ENCODE measurements around the gene CAB39.
A peak's percentile ranks its signal among the peaks of the same experiment; 100 is the strongest.

The CAB39 gene

DNA sequence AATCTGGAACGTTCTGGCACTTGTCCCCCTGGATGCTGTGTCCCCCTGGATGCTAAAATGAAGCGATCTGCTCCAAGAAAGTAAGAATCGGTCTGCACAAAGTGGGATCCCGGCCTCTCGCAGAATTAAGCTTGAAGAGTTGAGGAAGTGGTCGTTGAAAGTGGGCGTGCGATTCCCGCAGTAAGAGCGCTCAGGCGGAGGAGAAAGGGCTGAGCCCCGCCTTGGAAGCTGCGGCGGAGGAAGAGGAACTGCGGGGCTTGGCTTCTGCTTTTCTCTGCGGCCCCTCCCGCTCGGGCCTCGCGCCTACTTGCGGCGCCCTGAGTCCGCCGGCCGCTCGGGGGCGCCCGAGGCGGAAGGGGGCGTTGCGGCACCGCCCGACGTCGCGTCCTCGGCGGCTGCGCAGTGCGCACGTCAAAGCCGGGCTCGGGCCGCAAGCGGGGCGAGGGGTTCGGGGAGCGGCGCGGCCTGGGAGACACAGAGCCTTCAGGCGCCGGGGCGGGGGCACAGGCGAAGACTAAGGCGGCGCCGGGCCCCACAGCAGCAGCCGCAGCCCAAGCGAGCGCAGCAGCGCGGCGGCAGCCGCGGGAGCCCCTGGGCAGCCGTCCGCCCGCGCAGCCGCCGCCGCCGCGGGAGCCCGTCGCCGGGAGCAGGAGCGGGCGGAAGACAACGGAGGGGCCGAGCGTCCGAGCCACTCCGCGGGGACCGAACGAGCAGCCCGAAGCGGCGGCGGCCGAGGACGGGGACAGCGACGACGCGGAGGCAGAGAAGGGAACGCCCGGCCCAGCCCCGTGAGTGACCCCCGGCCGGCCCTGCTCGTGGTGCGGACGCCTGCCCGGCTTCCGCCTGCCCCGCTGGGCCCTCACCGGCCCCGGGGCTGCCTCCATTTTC, at the start of gene CAB39:
Gene CAB39 (plus strand): TSS at position 400 of the 888 bp plus-strand sequence. CDS start 47,160 bp downstream, outside the sequence.
- peak; percentile 95 for DNase-seq (ENCODE audit: low read depth, low spot score)

DNA sequence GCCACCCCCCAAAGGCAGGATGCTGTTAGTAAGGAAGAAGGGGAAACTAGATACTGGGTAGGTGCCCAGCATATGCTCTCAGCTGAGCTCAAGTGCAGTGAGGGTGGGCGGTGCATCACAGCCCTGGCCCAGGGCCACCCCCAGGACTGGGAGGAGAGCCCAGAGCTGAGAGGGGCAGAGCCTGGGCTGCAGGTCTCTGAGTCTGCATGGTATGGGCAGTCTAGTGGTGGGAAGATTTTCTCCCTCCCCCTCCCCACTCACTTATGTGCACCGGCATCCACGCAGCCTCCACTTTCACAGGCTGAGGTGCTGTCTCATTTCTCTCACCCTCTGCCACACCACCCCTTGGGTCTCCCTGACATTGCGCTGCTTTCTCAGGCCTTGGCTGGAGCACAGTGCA, 48.5 kb upstream of the CAB39 start:
- no peak for DNase-seq (ENCODE audit: low read depth, low spot score)

GRCh38 chr2:230664844-230665243, 47.8 kb upstream of the CAB39 start:
- no peak for DNase-seq (ENCODE audit: low read depth, low spot score)

DNA sequence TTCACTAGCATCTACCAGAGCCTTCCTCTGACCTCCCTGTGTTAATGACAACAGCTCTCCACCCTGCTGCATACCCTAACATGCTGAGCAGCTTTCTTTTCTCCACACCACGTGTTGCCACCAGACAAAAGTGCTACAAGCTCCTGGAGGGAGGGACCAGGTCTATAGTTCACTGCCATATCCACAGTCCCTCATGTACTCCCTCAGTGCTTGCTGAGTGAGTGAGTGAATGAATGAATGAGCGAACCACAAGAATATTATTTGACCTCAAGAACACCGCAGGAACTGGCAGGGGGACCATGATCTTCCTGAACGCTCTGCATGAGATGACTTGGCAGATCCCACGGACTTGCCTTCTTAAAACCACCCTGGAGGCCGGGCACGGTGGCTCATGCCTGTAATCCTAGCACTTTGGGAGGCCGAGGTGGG, 47.4 kb upstream of the CAB39 start:
- DNase-seq (ENCODE audit: low read depth, low spot score) = peak; percentile 56

GRCh38 chr2:230666446-230666845, 46.2 kb upstream of the CAB39 start:
- DNase-seq (ENCODE audit: low read depth, low spot score) = peak; percentile 67

DNA sequence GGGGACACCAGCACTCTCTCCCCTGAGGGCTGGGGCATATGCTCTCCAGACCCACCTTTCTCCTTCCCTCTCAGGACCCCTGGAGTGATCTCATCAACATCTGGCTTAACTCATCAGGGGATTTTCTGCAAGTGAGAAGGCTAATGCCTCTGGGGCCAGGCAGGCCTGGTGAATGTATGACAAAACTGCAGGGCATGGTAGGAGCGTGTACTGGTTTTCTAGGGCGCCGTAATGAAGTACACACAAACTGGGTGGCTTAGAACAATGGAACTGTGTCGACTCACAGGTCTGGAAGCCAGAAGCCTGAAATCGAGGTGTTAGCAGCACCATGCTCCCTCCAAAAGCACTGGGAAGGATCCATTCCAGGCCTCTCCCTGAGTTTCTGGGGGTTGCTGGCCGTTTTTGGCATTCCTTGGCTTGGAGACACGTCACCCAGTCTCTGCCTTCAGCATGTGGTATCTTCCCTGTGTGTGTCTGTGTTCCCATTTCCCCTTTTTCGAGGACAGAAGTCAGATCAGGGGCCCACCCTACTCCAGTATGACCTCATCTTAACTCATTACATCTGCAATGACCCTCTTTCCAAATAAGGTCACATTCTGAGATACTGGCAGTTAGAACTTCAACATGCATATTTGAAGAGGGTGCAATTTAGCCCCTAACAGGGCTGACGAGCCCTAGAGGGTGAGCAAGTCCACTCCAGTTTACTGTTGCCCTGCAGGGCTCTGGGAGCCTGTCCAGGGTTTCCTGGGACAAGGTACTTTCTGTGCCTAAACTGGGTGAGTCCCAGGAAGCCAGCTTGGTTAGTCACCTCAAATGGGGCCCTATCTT, 45.5 kb upstream of the CAB39 start:
- peak; percentile 90 for DNase-seq (ENCODE audit: low read depth, low spot score)

DNA sequence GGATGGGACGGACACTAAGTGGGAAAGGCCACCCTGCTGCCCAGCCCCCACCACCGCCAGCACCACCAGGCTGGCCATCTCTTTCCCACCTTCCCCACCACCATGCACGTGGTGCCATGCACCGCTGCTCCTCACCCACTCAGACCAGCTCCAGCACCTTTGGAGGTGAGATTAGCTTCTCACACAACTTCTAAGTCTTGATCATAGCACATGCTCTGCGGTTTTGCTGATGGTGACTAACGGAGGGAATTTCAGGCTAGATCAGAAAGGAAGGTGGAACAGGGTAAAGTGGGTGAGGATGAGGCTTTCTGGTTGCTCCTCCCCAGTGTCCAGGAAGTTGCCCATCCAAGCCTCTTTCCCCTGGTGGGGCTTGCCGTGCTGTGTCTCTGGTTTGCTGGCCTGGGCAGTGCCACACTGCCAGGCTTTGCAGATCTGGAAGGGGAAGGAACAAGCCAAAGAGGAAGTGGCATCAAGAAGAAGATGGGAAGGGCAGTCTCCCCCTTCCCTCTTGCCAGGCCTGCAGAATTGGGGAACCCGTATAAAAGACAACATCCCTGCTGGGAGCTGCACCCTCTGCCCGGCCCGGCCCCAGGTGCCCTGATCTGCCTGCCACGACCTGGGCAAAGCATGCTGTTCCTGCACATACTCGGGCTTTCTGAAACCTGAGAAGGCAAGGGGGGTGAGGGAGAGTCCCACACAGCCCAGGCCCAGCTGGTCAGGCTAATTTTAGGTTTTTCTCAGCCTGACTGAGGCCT, 44.3 kb upstream of the CAB39 start:
- no peak for DNase-seq (ENCODE audit: low read depth, low spot score)

- no peak for DNase-seq (ENCODE audit: low read depth, low spot score)
Measured at GRCh38 chr2:230668939-230669303, 43.7 kb upstream of the CAB39 start.

DNA sequence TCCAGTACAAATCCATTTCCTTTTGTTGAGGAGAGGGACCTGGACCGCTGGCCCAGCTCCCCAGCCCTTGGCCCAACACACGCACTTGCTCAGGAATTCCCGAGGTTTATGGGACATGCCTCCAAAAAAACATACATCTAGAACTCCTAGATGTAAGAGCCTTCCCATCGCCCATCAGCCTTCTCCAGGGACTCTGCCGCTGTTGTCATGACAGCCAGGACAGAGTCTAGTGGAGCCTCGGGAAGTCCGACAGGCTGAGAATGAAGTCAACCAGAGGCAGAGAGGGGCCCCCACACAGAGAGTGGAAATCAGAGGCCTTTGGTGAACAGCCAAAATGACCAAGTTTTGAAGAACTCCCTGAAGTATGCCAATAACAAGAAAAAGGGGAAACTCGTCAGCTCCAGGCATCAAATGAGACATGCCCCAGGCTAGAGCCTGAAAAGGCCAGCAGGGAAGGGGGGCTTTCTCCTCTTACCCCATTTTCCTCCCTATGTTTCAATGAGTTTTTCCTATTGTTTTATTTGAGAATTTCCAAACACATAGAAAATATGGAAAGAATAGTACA, 43.2 kb upstream of the CAB39 start:
- no peak for DNase-seq (ENCODE audit: low read depth, low spot score)

GRCh38 chr2:230671117-230671516, 41.5 kb upstream of the CAB39 start:
- no peak for DNase-seq (ENCODE audit: low read depth, low spot score)

DNA sequence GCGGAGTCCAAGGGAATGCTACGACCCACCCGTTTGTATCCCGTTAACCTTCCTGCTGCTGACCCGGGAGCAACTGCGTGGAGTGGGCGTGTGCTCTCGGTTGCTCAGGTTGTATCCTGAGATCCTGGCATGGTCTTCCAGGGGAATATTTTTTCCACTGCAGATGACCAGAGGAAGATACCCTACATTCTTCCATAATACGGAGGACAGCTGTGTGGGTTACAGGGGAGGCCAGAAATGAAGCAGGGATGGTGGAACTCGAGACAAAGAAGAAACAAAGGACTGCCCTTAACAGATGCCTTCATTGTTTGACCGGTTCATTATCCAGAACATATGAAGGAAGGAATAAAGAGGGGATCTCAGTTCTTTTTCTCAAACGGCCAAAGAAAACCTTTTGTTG, 39.8 kb upstream of the CAB39 start:
- DNase-seq (ENCODE audit: low read depth, low spot score) = no peak

GRCh38 chr2:230674401-230674800, 38.2 kb upstream of the CAB39 start:
- DNase-seq (ENCODE audit: low read depth, low spot score) = no peak

- DNase-seq (ENCODE audit: low read depth, low spot score) = peak; percentile 47
Measured at GRCh38 chr2:230674966-230675672, 37.5 kb upstream of the CAB39 start.

DNA sequence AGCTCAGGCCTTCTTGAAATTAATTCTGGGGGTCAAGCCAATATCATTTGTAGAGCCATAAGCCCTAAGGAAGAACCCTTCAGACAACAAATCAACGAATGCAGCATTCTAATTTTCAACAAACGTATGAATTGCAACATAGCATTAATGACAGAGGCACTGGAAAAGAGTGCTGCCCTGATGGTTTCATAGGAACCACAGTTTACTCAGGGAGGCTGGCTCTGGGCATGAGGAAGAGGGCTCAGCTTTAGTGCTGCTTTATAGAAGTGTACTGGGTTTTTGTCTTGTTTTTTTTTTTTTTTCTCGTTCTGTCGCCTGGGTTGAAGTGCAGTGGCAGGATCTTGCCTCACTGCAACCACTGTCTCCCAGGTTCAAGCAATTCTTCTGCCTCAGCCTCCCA, 36.1 kb upstream of the CAB39 start:
- DNase-seq (ENCODE audit: low read depth, low spot score) = no peak

DNA sequence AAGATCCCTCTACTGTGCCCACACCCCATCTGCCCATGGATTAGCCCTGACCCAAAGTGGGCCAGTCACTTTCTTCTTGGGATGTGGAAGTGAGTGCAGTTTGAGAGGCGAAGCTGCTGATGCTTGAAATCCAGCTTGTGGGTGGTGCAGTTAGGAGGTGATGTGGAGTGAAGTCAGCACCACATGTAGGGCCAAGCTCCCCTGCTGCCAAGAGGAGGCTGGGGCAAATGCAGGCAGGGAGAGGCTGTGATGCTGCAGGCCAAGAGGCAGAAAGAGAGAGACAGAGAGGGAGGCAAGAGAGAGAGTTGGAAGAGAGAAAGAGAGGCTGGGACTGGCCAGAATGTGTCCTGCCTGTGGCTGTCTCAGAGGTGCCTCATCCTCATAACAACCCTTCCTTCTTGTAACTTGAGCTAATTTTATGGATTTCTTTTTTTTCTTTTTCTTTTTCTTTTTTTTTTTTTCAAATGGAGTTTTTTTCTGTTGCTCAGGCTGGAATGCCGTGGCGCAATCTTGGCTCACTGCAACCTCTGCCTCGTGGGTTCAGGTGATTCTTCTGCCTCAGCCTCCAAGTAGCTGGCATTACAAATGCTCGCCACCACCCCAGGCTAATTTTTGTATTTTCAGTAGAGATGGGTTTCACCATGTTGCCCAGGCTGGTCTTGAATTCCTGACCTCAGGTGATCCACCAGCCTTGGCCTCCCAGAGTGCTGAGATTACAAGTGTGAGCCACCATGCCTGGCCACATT, 35.3 kb upstream of the CAB39 start:
- DNase-seq (ENCODE audit: low read depth, low spot score) = no peak

DNA sequence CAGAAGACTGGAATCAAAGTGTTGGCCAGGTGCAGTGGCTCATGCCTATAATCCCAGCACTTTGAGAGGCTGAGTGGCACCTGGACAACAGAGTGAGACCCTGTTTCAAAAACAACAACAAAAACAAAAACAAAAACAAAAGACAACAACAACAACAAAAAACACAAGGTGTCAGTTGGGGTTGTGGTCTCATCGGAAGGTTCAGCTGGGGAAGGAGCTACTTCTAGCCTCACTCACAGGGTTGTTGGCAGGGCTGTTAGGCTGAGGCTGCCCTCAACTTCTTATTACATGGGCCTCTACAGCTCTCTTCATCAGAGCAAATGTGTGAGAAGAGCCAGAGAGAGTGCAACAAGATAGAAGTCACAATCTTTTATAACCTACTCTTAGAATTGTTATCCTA, 34.6 kb upstream of the CAB39 start:
- DNase-seq (ENCODE audit: low read depth, low spot score) = no peak

DNA sequence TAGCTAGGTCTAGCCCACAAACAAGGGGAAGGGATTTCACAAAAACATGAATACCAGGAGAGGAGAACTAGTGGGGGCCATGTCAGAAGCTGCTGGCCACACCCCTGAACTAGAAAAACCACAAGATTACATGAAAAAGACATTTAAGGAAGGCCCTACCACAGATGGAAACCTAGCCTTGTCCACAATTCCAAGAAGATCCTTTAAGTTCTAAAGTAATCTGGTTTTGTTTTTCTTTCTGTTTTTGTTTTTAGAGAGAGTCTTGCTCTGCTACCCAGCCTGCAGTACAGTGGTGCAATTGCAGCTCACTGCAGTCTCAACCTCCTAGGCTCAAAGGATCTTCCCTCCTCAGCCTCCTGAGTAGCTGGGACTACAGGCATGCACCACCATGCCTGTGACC, 34.2 kb upstream of the CAB39 start:
- DNase-seq (ENCODE audit: low read depth, low spot score) = no peak

DNA sequence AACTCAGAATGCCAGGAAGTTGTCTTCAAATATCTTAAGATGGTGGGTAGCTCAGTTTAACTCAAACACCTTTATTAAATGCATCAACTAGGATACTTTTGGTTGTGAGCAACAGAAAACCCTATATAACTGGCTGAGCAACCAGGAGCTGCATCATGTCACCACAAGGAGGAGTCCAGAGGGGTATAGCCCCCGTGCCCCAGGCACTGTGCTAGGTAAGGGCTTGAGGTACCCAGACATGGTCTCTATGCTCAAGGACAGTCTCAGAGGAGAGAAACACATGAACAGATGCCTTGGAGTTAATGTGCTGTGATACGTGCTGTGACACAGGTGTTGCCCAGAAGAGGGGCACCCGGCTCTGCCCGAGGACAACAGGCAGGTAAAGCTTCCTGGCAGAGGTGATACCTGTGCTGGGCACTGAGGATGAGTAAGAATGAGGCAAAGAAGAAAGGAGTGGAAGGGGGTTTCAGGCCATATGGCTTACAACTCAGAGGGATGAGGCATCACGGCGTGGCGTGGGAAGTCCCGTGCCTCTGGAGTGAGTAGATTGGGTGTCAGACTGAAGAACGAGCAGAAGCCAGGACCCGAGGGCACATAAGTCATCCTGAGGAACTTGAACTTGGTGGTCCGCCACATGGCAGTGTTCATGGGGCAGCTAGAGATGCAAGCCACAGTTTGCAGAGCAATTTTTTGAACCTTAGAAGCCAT, 32.0 kb upstream of the CAB39 start:
- no peak for DNase-seq (ENCODE audit: low read depth, low spot score)

DNA sequence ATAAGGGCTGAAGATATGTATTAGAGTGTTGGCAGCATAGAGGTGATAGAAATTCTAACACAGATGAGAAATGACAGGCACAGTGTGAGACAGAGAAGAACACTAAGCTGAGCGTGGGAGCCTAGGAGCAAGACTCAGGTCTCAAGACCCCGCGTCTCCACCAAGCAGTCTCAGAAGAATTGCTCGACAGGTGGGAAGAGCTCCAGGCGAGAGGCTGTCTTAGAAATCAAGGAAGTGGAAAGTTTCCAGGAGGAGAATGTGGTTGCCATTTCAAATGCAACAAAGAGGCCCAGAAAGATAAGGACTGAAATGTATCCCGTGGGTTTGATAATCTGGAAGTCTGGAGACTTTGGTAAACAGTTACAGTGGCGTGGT, 31.5 kb upstream of the CAB39 start:
- DNase-seq (ENCODE audit: low read depth, low spot score) = no peak

DNA sequence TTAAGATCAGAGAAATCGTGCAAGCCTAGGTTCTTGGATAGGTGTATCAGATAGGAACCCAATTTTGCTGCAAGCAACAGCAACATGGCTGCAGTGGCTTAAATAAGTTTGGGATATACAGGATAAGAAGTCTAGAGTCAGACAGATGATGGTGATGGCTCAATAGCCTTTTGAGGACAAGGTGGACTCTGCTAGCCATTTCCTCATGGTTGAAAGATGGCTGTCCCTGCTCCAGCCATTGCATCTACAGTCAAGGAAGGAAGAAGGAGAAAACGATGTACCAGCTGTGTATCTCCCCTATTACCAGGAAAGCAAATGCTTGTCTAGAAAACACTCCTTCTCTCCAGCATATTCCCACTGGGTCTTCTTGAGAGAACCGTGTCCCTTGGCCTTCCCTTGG, 30.1 kb upstream of the CAB39 start:
- no peak for DNase-seq (ENCODE audit: low read depth, low spot score)

Measured in ELF-1 (cell line).